Endothelial cell of umbilical vein (primary cell): ENCODE results near the gene CNTNAP2.

ENCODE experiments used
- JUN ChIP-seq: IDR thresholded peaks from 2 replicates; pipeline ENCODE4 v1.6.1; 2011; ENCODE audit warnings: borderline replicate concordance, low read depth; ENCODE audit not compliant: insufficient read length, insufficient read depth
- TF ChIP-seq, protein P1 (sequence below), 2 donors: IDR thresholded peaks; 1 replicate in 1 of 2; 2 replicates in 1 of 2; pipeline ENCODE4 v1.5.1; 2011; ENCODE audit warnings: low read length in 2 of 2, mild to moderate bottlenecking in 2 of 2, moderate library complexity in 2 of 2, control low read depth in 1 of 2, inconsistent platforms in 1 of 2, low read depth in 1 of 2; ENCODE audit not compliant: insufficient read depth in 1 of 2; ENCODE audit errors: extremely low read depth in 1 of 2
- TF ChIP-seq, protein P2 (sequence below): IDR thresholded peaks from 2 replicates; pipeline ENCODE4 v1.6.1; 2011; ENCODE audit not compliant: insufficient read depth, insufficient read length

DNA sequence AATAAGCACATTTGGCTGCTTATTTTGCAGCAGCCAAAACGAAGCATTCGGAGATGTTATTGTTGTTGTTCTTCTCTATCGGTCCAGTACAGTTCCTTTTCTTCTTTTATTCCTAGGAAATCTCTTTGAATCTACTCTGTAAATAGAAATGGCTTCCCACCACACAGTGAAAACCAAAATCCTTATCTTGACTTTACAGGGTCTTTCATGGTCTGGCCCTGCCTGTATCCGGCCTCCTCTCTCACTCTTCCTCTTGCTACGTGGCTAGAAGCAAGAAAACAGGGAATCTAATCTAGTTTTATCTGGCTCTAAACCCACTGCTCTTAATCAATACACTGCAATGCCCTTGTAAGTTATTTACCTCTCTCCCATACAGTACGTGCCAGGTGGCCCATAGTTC is 1547.9 kb downstream of the CNTNAP2 start:
- TF ChIP-seq, protein P1, sequence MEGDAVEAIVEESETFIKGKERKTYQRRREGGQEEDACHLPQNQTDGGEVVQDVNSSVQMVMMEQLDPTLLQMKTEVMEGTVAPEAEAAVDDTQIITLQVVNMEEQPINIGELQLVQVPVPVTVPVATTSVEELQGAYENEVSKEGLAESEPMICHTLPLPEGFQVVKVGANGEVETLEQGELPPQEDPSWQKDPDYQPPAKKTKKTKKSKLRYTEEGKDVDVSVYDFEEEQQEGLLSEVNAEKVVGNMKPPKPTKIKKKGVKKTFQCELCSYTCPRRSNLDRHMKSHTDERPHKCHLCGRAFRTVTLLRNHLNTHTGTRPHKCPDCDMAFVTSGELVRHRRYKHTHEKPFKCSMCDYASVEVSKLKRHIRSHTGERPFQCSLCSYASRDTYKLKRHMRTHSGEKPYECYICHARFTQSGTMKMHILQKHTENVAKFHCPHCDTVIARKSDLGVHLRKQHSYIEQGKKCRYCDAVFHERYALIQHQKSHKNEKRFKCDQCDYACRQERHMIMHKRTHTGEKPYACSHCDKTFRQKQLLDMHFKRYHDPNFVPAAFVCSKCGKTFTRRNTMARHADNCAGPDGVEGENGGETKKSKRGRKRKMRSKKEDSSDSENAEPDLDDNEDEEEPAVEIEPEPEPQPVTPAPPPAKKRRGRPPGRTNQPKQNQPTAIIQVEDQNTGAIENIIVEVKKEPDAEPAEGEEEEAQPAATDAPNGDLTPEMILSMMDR (IDR thresholded peaks at IDR 0.05; ENCODE audit: extremely low read depth in 1 of 2, insufficient read depth in 1 of 2, low read depth in 1 of 2, low read length in 2 of 2) = no peak
- TF ChIP-seq, protein P2, sequence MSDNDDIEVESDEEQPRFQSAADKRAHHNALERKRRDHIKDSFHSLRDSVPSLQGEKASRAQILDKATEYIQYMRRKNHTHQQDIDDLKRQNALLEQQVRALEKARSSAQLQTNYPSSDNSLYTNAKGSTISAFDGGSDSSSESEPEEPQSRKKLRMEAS = no peak
- TF ChIP-seq JUN = no peak
